ENCODE results near the gene OR10A2.
"Not testable (repeated sequence)": the region's sequence is repeated elsewhere in the genome, so short reads cannot be mapped to it uniquely, and the experiment has no call there.

OR10A2 gene

GRCh38 chr11:6887711-6888110, 24.9 kb downstream of the OR10A2 start:
- DNase-seq (ENCODE audit: low read depth): not testable (repeated sequence)

DNA sequence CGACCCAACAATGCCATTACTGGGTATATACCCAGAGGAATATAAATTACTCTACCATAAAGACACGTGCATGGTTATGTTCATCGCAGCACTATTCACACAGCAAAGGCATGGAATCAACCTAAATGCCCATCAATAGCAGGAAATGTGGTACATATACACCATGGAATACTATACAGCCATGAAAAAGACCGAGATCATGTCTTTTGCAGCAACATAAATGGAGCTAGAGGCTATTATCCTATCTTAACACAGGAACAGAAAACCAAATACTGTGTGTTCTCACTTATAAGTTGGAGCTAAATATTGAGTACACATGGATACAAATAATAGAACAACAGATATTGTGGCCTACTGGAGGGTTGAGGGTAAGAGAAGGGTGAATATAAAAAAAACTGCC, 26.0 kb downstream of the OR10A2 start:
- DNase-seq (ENCODE audit: low read depth): no peak

- DNase-seq (ENCODE audit: low read depth): no peak
Observed at GRCh38 chr11:6889835-6890234, 27.0 kb downstream of the OR10A2 start.

DNA sequence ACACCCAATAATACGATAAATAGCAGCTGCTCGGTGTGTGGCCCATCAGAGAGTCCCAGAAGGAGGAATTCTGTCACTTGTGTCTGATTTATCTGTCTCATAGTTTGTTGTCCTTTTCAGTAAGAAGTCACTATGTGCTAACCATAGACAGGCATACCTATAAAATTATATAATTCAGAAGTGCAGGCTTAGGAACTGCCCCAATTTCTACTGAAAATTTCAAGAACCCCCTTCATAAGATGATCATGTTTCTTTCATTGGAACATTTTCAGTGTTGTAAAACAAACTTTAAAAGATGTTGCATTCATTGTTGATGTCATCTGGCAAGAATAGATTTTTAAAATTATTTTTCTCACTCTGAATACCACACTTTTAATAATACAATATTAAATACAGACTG, 29.5 kb downstream of the OR10A2 start, which contains the start of gene OR2D2:
TSS of gene OR2D2 (minus strand) at position 101 of the 400 bp plus-strand sequence. CDS start at position 101, 0 bp downstream.
- DNase-seq (ENCODE audit: low read depth): no peak

DNA sequence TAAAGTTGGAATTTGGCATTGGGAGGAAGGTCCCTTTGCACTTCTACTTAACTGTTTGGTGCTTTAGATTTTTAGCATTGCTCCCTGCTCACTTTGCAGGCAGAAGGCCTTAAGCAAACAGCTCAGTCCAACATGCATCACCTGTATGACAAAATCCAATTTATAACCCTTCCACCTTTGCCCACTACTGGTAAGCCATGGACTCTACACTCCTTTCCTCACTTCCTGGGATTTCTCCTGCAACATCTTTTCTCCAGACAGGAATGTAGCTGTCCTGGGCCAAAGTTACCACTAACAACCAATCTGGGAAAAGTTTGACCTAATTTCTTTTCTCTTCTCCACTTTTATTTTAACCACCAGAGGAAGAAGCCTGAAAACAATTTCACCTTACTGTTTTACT, 31.2 kb downstream of the OR10A2 start:
- DNase-seq (ENCODE audit: low read depth): no peak

- no peak for DNase-seq (ENCODE audit: low read depth)
Observed at GRCh38 chr11:6895010-6895409, 32.2 kb downstream of the OR10A2 start.

- DNase-seq (ENCODE audit: low read depth): no peak
Observed at GRCh38 chr11:6898911-6899310, 36.1 kb downstream of the OR10A2 start.

- DNase-seq (ENCODE audit: low read depth): no peak
Observed at GRCh38 chr11:6900327-6900999, 37.6 kb downstream of the OR10A2 start.

GRCh38 chr11:6904804-6905203, 41.9 kb downstream of the OR10A2 start:
- DNase-seq (ENCODE audit: low read depth): not testable (repeated sequence)

DNA sequence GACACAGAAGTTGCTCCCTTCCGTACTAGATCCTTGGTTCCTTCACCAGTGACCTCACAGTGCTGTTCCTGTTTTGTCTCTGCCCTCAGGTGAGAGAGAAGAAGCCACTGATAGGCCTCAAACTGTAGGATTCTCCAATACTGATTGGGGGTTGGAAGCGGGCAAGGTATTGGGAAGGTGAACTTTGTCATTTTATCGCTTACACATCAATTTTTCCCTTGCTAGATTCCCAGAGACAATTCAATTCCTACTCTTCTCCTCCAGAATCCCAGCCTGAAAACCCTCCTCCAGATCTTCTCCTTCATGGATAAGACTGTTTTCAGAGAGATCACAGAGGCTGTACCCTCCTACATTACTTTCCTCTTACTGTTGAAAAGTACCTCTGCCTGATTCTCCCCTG, 48.5 kb downstream of the OR10A2 start:
- DNase-seq (ENCODE audit: low read depth): no peak

- no peak for DNase-seq (ENCODE audit: low read depth)
Observed at GRCh38 chr11:6911948-6912347, 49.1 kb downstream of the OR10A2 start.

DNA sequence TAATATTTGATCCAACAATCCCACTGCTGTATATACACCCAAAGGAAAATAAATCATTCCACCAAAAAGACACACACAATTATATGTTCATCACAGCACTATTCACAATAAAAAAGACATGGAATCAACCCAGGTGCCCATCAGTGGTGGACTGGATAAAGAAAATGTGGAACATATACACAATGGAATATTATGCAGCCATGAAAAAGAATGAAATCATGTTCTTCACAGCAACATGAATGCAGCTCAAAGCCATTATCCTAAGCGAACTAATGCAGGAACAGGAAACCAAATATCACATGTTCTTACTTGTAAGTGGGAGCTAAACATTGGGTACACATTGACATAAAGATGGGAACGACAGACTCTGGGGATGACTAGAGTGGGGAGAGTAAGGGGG, 56.8 kb downstream of the OR10A2 start:
- DNase-seq (ENCODE audit: low read depth): no peak

GRCh38 chr11:6920702-6921101, 57.8 kb downstream of the OR10A2 start, which contains the start of gene OR2D3:
Gene OR2D3 (plus strand): TSS chr11:6921002. CDS start chr11:6921002, 0 bp downstream.
- DNase-seq (ENCODE audit: low read depth): no peak
